ENCODE measurements around the gene MEIOB. TPM values are rescaled to one million over a fixed set of nuclear protein-coding genes. Genes with fewer than 3 reads are reported as not detected.

The MEIOB gene
- total RNA-seq, 1 experiment from 2014 or later = 1.3 TPM

GRCh38 chr16:1877089-1877488 is 5.1 kb upstream of the MEIOB start:
- no peak for DNase-seq
- no peak overlapping the region for H2BK15ac ChIP-seq (ENCODE audit: low read depth, low read length)
- H3K56ac ChIP-seq (ENCODE audit: insufficient read length, low read depth, low read length) = no peak overlapping the region
- no peak overlapping the region for H4K5ac ChIP-seq (ENCODE audit: insufficient read length, low read depth, low read length)
- Mint-ChIP-seq H3K27ac (no peak overlapping the region), H3K36me3 (ENCODE audit: insufficient read depth in 1 of 3, low read depth in 3 of 3) (peaks cover 0 to 3% (median 0%) of the 10 kb centered on the region in 3 experiments; a peak in 1 of 7 replicates), H3K4me1 (peaks cover 2 to 8% of the 10 kb centered on the region in 2 experiments; a peak in 2 of 4 replicates), H3K27me3 (ENCODE audit: low read depth) (peaks cover 56% of the 10 kb centered on the region), H3K9me3 (peaks cover 0 to 2% of the 10 kb centered on the region in 2 experiments; a peak in 1 of 5 replicates), H3K4me3 (no peak overlapping the region)
- H4K91ac ChIP-seq (ENCODE audit: insufficient read length, low read depth, low read length) = no peak overlapping the region
- no peak overlapping the region for H3K4me2 ChIP-seq (ENCODE audit: insufficient read depth, insufficient read length, low read length)
- no peaks in the 10 kb centered on the region for H3K23me2 ChIP-seq (ENCODE audit: insufficient read length, low read depth, low read length, poor library complexity, severe bottlenecking)
- no peak overlapping the region for H2BK120ac ChIP-seq (ENCODE audit: low read depth, low read length, poor library complexity, severe bottlenecking)
- no peak overlapping the region for H3K23ac ChIP-seq (ENCODE audit: insufficient read length, low read depth, low read length)
- H3K14ac ChIP-seq (ENCODE audit: insufficient read depth, low read length) = no peak overlapping the region
- H3K18ac ChIP-seq (ENCODE audit: insufficient read length, low read depth, low read length) = no peak overlapping the region
- H4K20me1 ChIP-seq (ENCODE audit: control insufficient read depth, insufficient read depth, insufficient read length) = no peaks in the 10 kb centered on the region
- H3K4me1 ChIP-seq (ENCODE audit: insufficient read depth, low read length) = no peaks in the 10 kb centered on the region
- no peak for TF ChIP-seq CTCF (conservative IDR thresholded peaks at IDR 0.05)
- H2AFZ ChIP-seq (ENCODE audit: low read length) = no peak overlapping the region
- no peak overlapping the region for H2BK12ac ChIP-seq (ENCODE audit: insufficient read length, low read depth, low read length)
- no peak overlapping the region for H3K27ac ChIP-seq (ENCODE audit: insufficient read length, low read depth, low read length)
- H3K9me3 ChIP-seq (ENCODE audit: control insufficient read depth, low read depth, low read length) = no peaks in the 10 kb centered on the region
- H3K27me3 ChIP-seq (ENCODE audit: insufficient read depth, low read length) = no peaks in the 10 kb centered on the region; the same call in 1 of the 2 replicates
- no peak overlapping the region for H2BK5ac ChIP-seq (ENCODE audit: insufficient read length, low read length)
- no peaks in the 10 kb centered on the region for H3K79me1 ChIP-seq (ENCODE audit: insufficient read depth, low read depth, low read length, poor library complexity, severe bottlenecking)
- H3K9ac ChIP-seq (ENCODE audit: extremely low read depth, insufficient read length, low read length) = no peak overlapping the region
- no peaks in the 10 kb centered on the region; the same call in 1 of the 2 replicates for H3K79me2 ChIP-seq (ENCODE audit: insufficient read depth, low read length)
- H2BK20ac ChIP-seq (ENCODE audit: low read depth, low read length, poor library complexity, severe bottlenecking) = no peak overlapping the region
- no peak overlapping the region for H3T11ph ChIP-seq (ENCODE audit: low read length)
- no peak overlapping the region for H4K8ac ChIP-seq (replicated peaks; ENCODE audit: insufficient read length, low read depth, low read length)
- no peak overlapping the region for H3K4ac ChIP-seq (ENCODE audit: low read depth, low read length)
- H2AK5ac ChIP-seq (ENCODE audit: insufficient read length, low read length) = no peak overlapping the region
- no CpG with 5 or more reads among the region's 6 CpGs for WGBS (ENCODE audit: extremely low coverage, insufficient read length, low lambda C conversion rate)

Measured in H9 (cell line).